Stimulated activated CD8-positive, alpha-beta memory T cell treated with anti-CD3 and anti-CD28 coated beads, Interleukin-2, amount 100 ng/mL, for 48 hours (primary cell): ENCODE data around the gene CADM2.

Experiments used
- DNase-seq, 2 donors: peaks; one replicate each; pipeline ENCODE4 v3.0.0-alpha.2; 2020; ENCODE audit warnings: low read depth in 2 of 2

The CADM2 gene

DNA sequence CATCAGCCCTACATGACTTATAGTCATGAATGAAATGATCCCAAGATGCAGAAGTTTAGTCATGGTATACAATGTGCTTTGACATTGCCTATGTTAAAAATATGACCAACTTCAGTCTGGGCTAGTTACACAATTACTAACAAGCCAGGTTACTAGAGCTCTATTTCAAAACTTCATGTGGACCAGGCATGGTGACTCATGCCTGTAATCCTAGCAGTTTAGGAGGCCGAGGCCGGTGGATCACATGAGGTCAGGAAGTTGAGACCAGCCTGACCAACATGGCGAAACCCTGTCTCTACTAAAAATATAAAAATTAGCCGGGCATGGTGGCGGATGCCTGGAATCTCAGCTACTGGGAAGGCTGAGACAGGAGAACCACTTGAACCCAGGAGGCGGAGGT, 613.0 kb downstream of the CADM2 start:
- DNase-seq, result no peak

- no peak for DNase-seq
Observed at GRCh38 chr3:85572426-85572825, 613.6 kb downstream of the CADM2 start.

GRCh38 chr3:85572978-85573377, 614.2 kb downstream of the CADM2 start:
- DNase-seq, result no peak

GRCh38 chr3:85574006-85574705, 615.4 kb downstream of the CADM2 start:
- no peak for DNase-seq

DNA sequence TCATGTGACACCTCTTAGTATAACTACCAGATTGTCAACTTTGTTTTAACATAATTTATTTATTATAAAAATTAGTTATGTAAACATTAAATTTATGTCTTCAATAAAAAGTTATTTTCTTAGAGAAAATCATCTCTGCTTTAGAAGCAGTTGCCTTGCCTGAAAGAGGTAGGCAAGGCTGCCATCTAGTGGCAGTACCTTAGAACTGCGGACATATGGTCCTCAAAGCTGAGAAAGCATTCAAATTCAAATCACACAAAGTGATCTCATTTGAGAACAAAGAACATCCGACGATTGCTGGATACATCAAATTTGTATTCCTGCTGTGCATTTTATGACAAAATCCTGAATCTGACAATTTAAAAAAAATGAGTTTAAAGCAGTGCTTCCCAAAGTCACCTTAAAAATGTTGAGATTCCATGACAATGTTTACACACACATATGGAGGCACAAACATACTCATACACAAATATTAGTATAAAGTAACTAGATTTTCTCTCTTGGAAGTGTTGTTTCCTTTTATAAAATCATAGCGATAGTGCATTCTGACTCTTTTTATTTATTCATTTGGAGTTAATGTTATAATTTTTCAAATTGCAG, 617.4 kb downstream of the CADM2 start:
- DNase-seq, result peak; percentile 7 to 20

DNA sequence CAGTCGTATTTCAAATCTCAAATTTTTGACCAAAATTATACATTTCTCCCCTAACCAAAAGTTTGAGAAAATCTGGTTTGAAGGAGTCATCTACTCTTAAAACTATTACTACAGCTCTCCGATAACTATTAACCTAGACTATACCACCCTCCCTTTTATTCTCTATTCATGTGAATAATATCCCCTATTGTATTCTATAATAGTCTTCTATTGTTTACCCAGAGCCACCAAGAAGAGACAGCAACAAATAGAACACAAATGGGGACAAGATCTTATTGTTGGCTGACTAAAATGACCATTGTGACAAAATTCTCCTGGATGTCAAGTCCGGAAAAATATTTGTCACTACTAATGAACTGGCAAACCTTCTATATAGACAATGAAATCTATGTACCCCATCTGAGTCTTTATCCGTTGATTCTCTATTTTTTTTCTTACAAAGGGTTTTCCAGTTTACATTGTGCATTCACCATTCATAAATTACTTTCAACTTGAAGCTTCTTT, 618.0 kb downstream of the CADM2 start:
- no peak for DNase-seq

DNA sequence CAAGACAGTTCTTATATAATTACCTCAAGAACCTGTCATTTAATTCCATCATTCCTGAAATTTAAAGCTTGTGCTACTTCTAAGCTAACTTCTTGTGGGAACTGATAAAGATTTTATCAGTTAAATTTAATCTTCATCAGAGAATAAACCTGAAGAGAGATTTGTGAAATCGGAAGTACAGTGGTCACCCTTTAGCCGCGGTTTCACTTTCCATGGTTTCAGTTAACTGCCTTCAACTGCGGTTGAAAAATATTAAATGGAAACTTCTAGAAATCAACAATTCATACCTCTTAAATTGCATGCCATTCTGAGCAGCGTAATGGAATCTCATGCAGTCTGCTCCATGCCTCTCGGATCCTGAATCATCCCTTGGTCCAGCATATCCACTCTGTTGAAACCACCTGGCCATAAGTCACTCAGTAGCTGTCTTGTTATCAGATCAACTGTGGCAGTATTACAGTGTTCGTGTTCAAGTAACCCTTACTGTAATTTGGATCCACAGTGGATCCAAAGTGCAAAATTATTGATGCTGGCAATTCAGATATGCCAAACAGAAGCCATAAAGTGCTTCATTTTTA, 626.1 kb downstream of the CADM2 start:
- no peak for DNase-seq

- DNase-seq, result no peak
Observed at GRCh38 chr3:85586018-85586417, 627.2 kb downstream of the CADM2 start.

DNA sequence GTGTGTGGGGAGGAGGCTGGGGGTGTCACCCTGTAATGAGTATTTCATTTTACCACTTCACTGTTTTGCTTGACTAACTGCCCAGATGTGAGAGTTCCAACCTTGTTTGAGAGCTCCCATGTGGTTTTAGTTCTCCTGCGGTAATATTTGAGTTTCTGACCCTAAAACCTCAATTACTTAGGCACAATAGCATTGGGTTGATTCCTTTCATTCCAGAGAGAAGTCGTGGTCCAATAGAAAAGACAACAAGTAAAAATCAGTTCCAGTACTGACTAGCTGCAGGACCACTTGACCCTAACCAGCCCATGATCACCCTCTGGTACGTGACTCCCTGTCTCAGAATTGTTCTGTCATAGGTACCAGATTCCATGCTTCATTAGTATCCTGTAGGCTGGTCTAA, 630.4 kb downstream of the CADM2 start:
- no peak for DNase-seq

DNA sequence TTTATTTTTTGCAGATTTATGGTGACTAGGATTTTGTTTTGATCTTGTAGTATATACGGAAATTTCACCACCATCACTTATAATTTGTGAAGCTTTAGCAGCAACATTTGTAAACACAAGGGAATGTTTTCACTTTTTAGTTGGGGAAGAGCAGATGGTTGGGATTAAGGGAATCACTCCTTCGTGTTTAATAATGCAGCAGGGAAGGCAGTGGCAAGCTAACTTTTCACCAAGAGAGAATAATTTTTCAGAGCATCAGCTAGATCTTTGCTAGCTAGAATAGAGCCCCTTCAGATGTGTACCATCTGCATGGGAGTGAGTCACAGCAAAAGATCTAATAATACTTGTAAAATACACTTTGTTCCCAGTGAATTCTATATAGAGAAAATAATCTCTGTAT, 632.7 kb downstream of the CADM2 start:
- no peak for DNase-seq

GRCh38 chr3:85592256-85592655, 633.5 kb downstream of the CADM2 start:
- DNase-seq, result no peak

GRCh38 chr3:85594676-85595075, 635.9 kb downstream of the CADM2 start:
- DNase-seq, result no peak

GRCh38 chr3:85603378-85603777, 644.6 kb downstream of the CADM2 start:
- no peak for DNase-seq

GRCh38 chr3:85604641-85605040, 645.9 kb downstream of the CADM2 start:
- no peak for DNase-seq

GRCh38 chr3:85605066-85605465, 646.3 kb downstream of the CADM2 start:
- no peak for DNase-seq

DNA sequence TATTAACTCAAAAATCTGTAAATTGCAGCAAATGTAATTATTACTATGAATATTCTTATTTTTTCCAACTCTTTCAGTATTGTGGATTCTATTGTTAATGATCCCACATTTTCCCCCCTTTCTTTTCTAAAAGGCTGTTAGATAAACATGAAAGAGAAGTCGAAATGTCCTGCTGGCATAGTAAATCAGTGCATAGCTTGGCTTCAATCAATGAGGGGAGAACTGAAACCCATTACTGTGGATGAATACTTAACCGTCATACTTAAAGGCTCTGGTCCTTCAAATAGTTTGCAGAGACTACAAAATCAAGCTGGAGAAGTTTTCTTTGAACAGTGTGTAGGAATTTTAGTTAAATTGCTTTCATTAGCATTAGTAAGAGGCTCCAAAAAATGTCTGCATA, 667.9 kb downstream of the CADM2 start:
- DNase-seq, result no peak

GRCh38 chr3:85627932-85628331, 669.1 kb downstream of the CADM2 start:
- DNase-seq, result no peak

- DNase-seq, result no peak
Observed at GRCh38 chr3:85631070-85631469, 672.3 kb downstream of the CADM2 start.

- no peak for DNase-seq
Observed at GRCh38 chr3:85632921-85633320, 674.1 kb downstream of the CADM2 start.

DNA sequence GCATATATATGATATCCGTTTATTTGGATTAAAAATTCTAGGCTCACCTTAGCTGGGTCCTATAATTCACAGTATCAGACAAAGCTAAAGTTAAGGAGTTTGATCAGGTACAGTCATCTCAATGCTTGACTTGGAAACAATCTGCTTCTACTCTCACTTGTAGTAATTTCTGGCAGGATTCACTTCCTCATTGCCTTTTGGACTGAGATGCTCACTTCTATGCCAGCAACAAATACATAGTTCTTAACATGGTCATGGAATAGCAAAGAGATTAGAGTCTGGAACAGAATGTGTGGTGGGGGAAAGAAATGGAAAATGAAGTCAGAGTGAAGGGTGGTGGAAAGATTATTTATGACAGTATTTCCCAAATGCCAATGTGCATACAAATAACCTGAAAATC, 693.6 kb downstream of the CADM2 start:
- no peak for DNase-seq

DNA sequence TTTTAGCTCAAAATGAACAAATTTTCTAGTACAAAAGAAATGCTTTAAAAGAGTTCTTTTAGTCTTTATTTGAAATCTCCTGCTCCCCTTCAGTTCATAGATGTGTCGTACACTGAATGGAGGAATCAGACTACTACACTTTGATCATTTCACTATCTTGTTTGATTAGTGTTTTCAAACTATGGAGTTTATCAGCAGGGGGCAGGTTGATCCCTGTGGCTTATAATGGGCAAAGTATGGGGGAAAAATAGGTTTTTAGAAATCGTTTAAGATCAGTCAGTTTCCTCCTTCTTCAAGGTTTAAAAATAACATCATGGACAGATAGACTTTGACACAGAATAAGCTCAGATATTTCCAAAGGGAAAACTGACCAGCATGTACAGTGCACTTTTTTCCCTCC, 701.7 kb downstream of the CADM2 start:
- no peak for DNase-seq

DNA sequence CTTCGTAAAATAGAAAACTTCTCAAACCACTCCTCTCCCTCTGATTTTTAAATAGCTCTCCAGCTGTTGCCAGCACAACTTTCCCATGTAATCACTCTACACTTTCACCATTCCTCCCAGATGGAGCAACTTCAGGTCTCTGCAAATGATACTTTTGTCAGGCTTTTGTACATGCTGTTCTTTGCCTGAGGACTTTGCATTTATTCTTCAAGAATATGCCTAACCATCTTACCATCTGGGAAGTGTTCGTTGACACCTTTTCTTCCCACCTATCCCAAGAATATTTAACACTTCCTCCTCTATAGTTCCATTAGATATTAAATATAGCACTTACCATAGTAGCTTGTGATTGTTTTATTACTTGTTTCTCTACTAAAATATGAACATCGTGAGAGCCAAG, 703.7 kb downstream of the CADM2 start:
- no peak for DNase-seq

DNA sequence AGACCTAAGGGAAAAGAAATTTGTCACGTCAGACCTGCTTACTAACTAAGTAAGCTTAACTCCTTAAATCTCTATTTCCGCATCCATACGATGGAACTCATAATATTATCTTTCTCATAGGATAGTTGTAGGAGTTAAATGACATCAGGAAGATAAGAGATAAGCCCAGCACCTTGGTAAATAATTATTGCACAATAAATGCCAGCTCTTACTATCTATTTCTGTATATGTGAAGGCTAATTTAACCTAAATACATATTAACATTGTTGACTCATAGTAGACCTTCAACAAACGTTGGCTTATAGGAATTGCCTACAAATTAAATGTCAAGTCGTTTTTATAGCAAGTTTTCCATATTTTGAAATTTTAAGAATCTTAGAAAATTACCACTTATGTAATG, 709.0 kb downstream of the CADM2 start:
- no peak for DNase-seq
